ENCODE data around the gene BMPR1A. TPM values are rescaled to one million over a fixed set of nuclear protein-coding genes. Genes with fewer than 3 reads are reported as not detected.
A peak's percentile ranks its signal among the peaks of the same experiment; 100 is the strongest.
"Not testable (repeated sequence)": the region's sequence is repeated elsewhere in the genome, so short reads cannot be mapped to it uniquely, and the experiment has no call there.

Gene BMPR1A
- total RNA-seq, 5 donors from 2014 or later (not counting 1 experiment from before 2014, with no cell fraction given) = 7.8 to 15.0 (median 11.4) TPM

DNA sequence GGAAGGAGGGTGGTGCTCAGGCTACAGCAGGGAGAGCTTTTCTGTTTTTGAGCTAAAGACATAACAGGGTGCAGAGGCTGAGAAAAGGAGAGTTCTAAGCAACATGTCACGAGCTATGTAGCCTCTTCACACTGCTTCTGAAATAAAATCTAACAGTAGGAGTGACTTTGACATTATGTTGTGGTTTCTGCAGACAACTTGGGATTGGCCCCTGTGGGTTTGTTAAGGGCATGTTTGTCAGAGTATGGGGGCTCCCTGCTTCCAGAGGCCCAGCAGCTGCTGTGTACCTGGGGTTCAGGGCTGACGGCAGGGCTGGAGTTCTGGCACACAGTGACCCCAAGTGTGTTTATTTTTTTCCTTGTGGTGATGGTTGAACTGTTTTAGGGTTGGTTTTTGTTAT lies 176.3 kb downstream of the BMPR1A start:
- POLR2A ChIA-PET = no interaction called here
- no peaks in the 10 kb centered on the region for H3K36me3 ChIP-seq (ENCODE audit: control insufficient read depth in 2 of 2, extremely low read depth in 1 of 2, insufficient read depth in 1 of 2, low read length in 1 of 2)
- H3K36me3 Mint-ChIP-seq = peaks cover 3% of the 10 kb centered on the region

DNA sequence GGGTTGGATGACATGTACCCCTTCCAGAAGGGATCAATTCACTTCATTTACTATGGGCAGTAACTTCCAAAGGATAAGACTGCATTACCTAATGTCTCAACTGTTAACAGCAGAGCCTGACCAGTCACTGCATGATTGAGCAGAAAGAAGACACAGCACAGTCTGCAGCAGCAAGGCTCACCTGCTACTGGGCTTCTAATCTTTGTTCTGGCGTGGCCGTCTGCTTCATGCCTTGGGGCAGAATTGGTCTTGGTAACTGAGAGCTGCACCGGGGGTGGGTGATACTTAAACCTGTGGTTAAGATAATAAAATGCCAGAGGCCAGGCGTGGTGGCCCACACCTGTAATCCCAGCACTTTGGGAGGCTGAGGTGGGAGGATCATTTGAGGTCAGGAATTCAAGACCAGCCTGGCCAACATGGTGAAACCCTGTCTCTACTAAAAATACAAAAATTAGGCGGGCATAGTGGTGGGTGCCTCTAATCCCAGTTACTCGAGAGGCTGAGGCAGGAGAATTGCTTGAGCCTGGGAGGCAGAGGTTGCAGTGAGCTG lies 177.8 kb downstream of the BMPR1A start:
- H3K4me3 ChIP-seq (ENCODE audit: control insufficient read depth in 1 of 2, extremely low read depth in 1 of 2, low read length in 1 of 2); H3K4me1 ChIP-seq (ENCODE audit: control insufficient read depth in 1 of 2, extremely low read depth in 1 of 2, insufficient read depth in 2 of 2, low read length in 2 of 2); H3K27ac ChIP-seq (ENCODE audit: low read length); H3K9me3 ChIP-seq; H3K9me3 Mint-ChIP-seq; H3K27me3 Mint-ChIP-seq; DNase-seq; ATAC-seq (replicated peaks in 1 of 4); H3K36me3 ChIP-seq (ENCODE audit: control insufficient read depth in 2 of 2, extremely low read depth in 1 of 2, insufficient read depth in 1 of 2, low read length in 1 of 2); POLR2A ChIA-PET; H3K4me1 Mint-ChIP-seq; H3K27ac Mint-ChIP-seq; H3K36me3 Mint-ChIP-seq; H3K27me3 ChIP-seq (replicated peaks in 1 of 2; ENCODE audit: control insufficient read depth in 2 of 2, extremely low read depth in 1 of 2, insufficient read depth in 2 of 2, low read length in 1 of 2); H3K4me3 Mint-ChIP-seq; CTCF ChIA-PET: not testable (repeated sequence)
- WGBS (ENCODE audit: insufficient coverage) = no CpG with 5 or more reads among the region's 6 CpGs

More for the DNA sequence above, 176.3 kb downstream of the BMPR1A start:
- no peak for ATAC-seq (replicated peaks in 1 of 4)
- CTCF ChIA-PET = interaction anchor here in 1 of 2 donors (0.6 kb wide), 1 partner anchor 1034 kb away, joined by 3 read pairs; no protein-coding TSS in a partner anchor
- H3K4me1 ChIP-seq (ENCODE audit: control insufficient read depth in 1 of 2, extremely low read depth in 1 of 2, insufficient read depth in 2 of 2, low read length in 2 of 2) = no peaks in the 10 kb centered on the region
- no peaks in the 10 kb centered on the region for H3K4me1 Mint-ChIP-seq
- no peak overlapping the region for H3K27ac ChIP-seq (ENCODE audit: low read length)
- H3K27ac Mint-ChIP-seq = no peak overlapping the region
- no peak overlapping the region for H3K4me3 Mint-ChIP-seq
- H3K27me3 Mint-ChIP-seq = no peaks in the 10 kb centered on the region
- H3K9me3 Mint-ChIP-seq = no peaks in the 10 kb centered on the region
- no peak for DNase-seq
- no peaks in the 10 kb centered on the region for H3K27me3 ChIP-seq (replicated peaks in 1 of 2; ENCODE audit: control insufficient read depth in 2 of 2, extremely low read depth in 1 of 2, insufficient read depth in 2 of 2, low read length in 1 of 2)
- no peak overlapping the region for H3K4me3 ChIP-seq (ENCODE audit: control insufficient read depth in 1 of 2, extremely low read depth in 1 of 2, low read length in 1 of 2)
- H3K9me3 ChIP-seq = no peaks in the 10 kb centered on the region
- WGBS (ENCODE audit: insufficient coverage) = 60% methylated on average over 1 of the region's 2 CpGs

DNA sequence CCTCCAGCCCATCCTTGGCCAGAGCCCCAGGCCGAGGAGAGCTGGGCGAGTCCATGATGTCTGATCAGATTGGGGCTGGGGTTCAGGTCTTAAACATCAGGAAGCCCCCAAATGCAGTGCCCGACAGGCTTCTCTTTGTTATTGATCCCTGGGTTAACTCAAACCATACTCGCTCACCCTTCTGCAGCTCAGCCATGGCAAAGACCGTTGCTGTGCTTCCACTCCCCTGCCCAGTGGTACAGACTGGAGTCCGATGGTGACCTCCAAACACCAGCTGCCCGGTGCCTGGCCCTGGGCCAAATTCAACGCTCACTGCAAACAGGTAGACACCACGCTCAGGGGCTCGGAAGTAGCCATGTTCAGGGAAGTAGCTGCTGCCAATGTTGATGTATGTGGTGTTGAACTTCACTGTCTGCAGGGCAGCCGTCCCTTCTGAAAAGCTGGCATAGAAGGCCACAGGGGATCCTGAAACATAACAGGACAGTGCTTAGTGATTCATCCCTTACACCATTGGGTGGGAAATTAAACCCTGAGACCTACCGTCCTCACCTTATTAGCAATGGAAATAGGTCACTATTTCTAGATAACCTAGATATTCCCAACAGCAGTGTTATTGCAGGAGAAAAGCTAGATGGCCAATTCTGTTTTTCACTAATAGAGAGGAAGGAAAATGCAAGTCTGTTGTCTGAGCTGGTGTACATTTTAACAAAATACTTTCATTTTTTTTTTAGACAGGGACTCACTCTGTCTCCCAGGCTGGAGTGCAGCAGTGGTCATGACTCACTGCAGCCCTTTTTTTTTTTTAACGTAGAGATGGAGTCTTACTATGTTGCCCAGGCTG lies 180.5 kb downstream of the BMPR1A start:
- DNase-seq (peak in 1 of 35 experiments; percentile 21), ATAC-seq (replicated peaks in 1 of 4) (no peak)
- POLR2A ChIA-PET = interaction anchor here in 1 of 2 donors (0.6 kb wide), 1 partner anchor 197 kb away, joined by 3 read pairs; no protein-coding TSS in a partner anchor
- Histone ChIP-seq H3K36me3 (ENCODE audit: control insufficient read depth in 2 of 2, extremely low read depth in 1 of 2, insufficient read depth in 1 of 2, low read length in 1 of 2) (no peaks in the 10 kb centered on the region), H3K4me3 (ENCODE audit: control insufficient read depth in 1 of 2, extremely low read depth in 1 of 2, low read length in 1 of 2) (no peak overlapping the region), H3K27me3 (replicated peaks in 1 of 2; ENCODE audit: control insufficient read depth in 2 of 2, extremely low read depth in 1 of 2, insufficient read depth in 2 of 2, low read length in 1 of 2) (peaks cover 0 to 3% of the 10 kb centered on the region in 2 experiments), H3K27ac (ENCODE audit: low read length) (no peak overlapping the region), H3K9me3 (no peaks in the 10 kb centered on the region), H3K4me1 (ENCODE audit: control insufficient read depth in 1 of 2, extremely low read depth in 1 of 2, insufficient read depth in 2 of 2, low read length in 2 of 2) (peaks cover 0 to 8% of the 10 kb centered on the region in 2 experiments)
- Mint-ChIP-seq H3K27ac (no peak overlapping the region), H3K4me3 (no peak overlapping the region), H3K9me3 (no peaks in the 10 kb centered on the region), H3K27me3 (no peaks in the 10 kb centered on the region), H3K4me1 (peaks cover 0 to 2% (median 2%) of the 10 kb centered on the region in 3 donors), H3K36me3 (no peaks in the 10 kb centered on the region)
- CTCF ChIA-PET = interaction anchor here (0.7 to 1.1 kb wide), 4 partner anchors 23 to 797 kb away, joined by 3 to 11 read pairs (median 4); no protein-coding TSS in a partner anchor
- 94% methylated on average over 9 of the region's 13 CpGs for WGBS (ENCODE audit: insufficient coverage)

DNA sequence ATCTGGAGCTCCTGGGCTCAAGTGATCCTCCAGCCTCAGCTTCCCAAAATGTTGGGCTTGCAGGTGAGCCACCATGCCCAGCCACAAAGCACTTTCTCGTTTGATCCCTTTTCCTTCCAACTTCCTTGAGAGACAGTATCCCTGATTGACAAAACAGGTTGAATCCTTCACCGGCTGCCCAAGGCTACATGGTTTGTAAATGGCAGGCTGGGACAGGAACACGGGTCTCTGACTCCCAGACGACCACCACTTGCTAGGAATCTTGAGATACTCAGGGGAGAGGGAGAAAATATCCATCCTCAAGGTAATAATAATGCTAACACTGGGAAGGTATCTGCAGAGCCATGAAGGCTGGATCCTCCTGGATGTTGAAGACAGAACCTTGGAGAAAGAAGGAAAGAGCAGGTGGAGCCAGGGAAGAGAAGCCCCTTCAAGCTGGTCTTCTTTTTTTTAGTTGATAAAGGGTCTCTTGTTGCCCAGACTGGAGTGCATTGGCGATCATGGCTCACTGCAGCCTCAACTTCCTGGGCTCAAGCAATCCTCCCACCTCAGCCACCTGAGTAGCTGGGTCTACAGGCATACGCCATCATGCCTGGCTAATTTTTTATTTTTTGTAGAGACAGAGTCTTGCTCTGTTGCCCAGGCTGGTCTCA lies 181.2 kb downstream of the BMPR1A start:
- POLR2A ChIA-PET = interaction anchor here in 1 of 2 donors (0.6 kb wide), 1 partner anchor 196 kb away, joined by 3 read pairs; no protein-coding TSS in a partner anchor

DNA sequence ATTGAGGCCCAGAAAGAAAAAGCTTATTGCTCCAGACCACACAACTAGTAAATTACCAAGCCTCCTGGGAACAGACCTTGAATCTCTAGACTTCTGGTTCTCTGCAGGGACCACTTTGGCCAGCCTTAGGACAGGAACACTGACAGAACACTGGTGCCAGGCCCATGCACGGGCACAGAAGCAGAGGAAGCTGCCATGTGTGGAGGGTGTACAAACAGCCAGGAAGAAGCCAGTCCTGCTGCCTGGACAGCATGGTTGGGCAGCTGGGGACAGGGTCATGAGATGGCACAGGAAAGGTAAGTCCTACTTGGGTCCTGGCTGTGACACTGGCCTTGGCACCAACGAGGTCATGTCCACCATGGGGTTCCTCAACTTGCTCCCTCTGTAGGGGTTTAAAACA lies 181.8 kb downstream of the BMPR1A start:
- H3K9me3 ChIP-seq = no peaks in the 10 kb centered on the region
- H3K4me3 ChIP-seq (ENCODE audit: control insufficient read depth in 1 of 2, extremely low read depth in 1 of 2, low read length in 1 of 2) = no peak overlapping the region
- ATAC-seq (replicated peaks in 1 of 4) (no peak), DNase-seq (no peak)
- no peak overlapping the region for H3K27ac Mint-ChIP-seq
- no peak overlapping the region for H3K4me3 Mint-ChIP-seq
- H3K27me3 ChIP-seq (replicated peaks in 1 of 2; ENCODE audit: control insufficient read depth in 2 of 2, extremely low read depth in 1 of 2, insufficient read depth in 2 of 2, low read length in 1 of 2) = peaks cover 0 to 3% of the 10 kb centered on the region in 2 experiments
- H3K9me3 Mint-ChIP-seq = no peaks in the 10 kb centered on the region
- CTCF ChIA-PET = interaction anchor here (0.7 to 1.7 kb wide), 4 partner anchors 27 to 115 kb away, joined by 3 to 21 read pairs (median 8); partner anchors contain the start of gene ADIRF (in 1 of the 2)
- no peaks in the 10 kb centered on the region for H3K36me3 ChIP-seq (ENCODE audit: control insufficient read depth in 2 of 2, extremely low read depth in 1 of 2, insufficient read depth in 1 of 2, low read length in 1 of 2)
- H3K4me1 Mint-ChIP-seq = peaks cover 0 to 2% (median 2%) of the 10 kb centered on the region in 3 donors
- WGBS (ENCODE audit: insufficient coverage) = 87% methylated on average over 2 of the region's 2 CpGs
- H3K27ac ChIP-seq (ENCODE audit: low read length) = no peak overlapping the region
- POLR2A ChIA-PET = no interaction called here
- H3K4me1 ChIP-seq (ENCODE audit: control insufficient read depth in 1 of 2, extremely low read depth in 1 of 2, insufficient read depth in 2 of 2, low read length in 2 of 2) = peaks cover 0 to 8% of the 10 kb centered on the region in 2 experiments
- H3K27me3 Mint-ChIP-seq = no peaks in the 10 kb centered on the region
- H3K36me3 Mint-ChIP-seq = no peaks in the 10 kb centered on the region

More for the DNA sequence above, 181.2 kb downstream of the BMPR1A start:
- Histone ChIP-seq H3K4me3 (ENCODE audit: control insufficient read depth in 1 of 2, extremely low read depth in 1 of 2, low read length in 1 of 2) (no peak overlapping the region), H3K9me3 (no peaks in the 10 kb centered on the region), H3K27ac (ENCODE audit: low read length) (no peak overlapping the region), H3K4me1 (ENCODE audit: control insufficient read depth in 1 of 2, extremely low read depth in 1 of 2, insufficient read depth in 2 of 2, low read length in 2 of 2) (peaks cover 0 to 8% of the 10 kb centered on the region in 2 experiments), H3K36me3 (ENCODE audit: control insufficient read depth in 2 of 2, extremely low read depth in 1 of 2, insufficient read depth in 1 of 2, low read length in 1 of 2) (no peaks in the 10 kb centered on the region), H3K27me3 (replicated peaks in 1 of 2; ENCODE audit: control insufficient read depth in 2 of 2, extremely low read depth in 1 of 2, insufficient read depth in 2 of 2, low read length in 1 of 2) (peaks cover 0 to 3% of the 10 kb centered on the region in 2 experiments)
- peaks cover 0 to 2% (median 2%) of the 10 kb centered on the region in 3 donors for H3K4me1 Mint-ChIP-seq
- CTCF ChIA-PET = interaction anchor here (0.7 to 1.1 kb wide), 4 partner anchors 23 to 796 kb away, joined by 3 to 11 read pairs (median 4); no protein-coding TSS in a partner anchor
- WGBS (ENCODE audit: insufficient coverage) = no CpG with 5 or more reads among the region's 6 CpGs
- no peaks in the 10 kb centered on the region for H3K27me3 Mint-ChIP-seq
- no peaks in the 10 kb centered on the region for H3K9me3 Mint-ChIP-seq
- no peak overlapping the region for H3K27ac Mint-ChIP-seq
- H3K4me3 Mint-ChIP-seq = no peak overlapping the region
- DNase-seq = no peak
- H3K36me3 Mint-ChIP-seq = no peaks in the 10 kb centered on the region
- ATAC-seq (replicated peaks in 1 of 4) = no peak

DNA sequence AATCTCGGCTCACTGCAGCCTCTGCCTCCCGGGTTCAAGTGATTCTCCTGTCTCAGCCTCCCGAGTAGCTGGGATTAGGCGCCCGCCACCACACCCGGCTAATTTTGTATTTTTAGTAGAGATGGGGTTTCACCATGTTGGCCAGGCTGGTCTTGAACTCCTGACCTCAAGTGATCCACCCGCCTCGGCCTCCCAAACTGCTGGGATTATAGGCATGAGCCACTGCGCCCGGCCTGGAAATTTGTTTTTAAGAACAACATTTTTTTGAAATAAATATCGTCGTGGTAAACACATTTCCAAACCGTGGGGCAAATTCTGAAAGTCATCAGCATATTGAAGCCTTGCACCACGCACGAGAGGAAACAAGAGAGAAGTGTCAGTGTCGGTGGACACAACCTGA lies 183.7 kb downstream of the BMPR1A start:
- WGBS (ENCODE audit: insufficient coverage) = 87% methylated on average over 12 of the region's 16 CpGs
- ChIA-PET CTCF (interaction anchor here (0.6 to 1.7 kb wide), 16 partner anchors 10 to 594 kb away, joined by 3 to 8 read pairs (median 4); partner anchors contain the start of gene ADIRF (in 2 of the 2)), POLR2A (interaction anchor here in 1 of 2 donors (0.6 kb wide), 1 partner anchor 233 kb away, joined by 5 read pairs; no protein-coding TSS in a partner anchor)
- H3K27ac ChIP-seq (ENCODE audit: low read length); H3K4me1 ChIP-seq (ENCODE audit: control insufficient read depth in 1 of 2, extremely low read depth in 1 of 2, insufficient read depth in 2 of 2, low read length in 2 of 2); H3K27me3 ChIP-seq (replicated peaks in 1 of 2; ENCODE audit: control insufficient read depth in 2 of 2, extremely low read depth in 1 of 2, insufficient read depth in 2 of 2, low read length in 1 of 2); H3K36me3 Mint-ChIP-seq; H3K36me3 ChIP-seq (ENCODE audit: control insufficient read depth in 2 of 2, extremely low read depth in 1 of 2, insufficient read depth in 1 of 2, low read length in 1 of 2); H3K4me3 ChIP-seq (ENCODE audit: control insufficient read depth in 1 of 2, extremely low read depth in 1 of 2, low read length in 1 of 2); DNase-seq; H3K27me3 Mint-ChIP-seq; H3K9me3 Mint-ChIP-seq; ATAC-seq (replicated peaks in 1 of 4); H3K4me1 Mint-ChIP-seq; H3K9me3 ChIP-seq; H3K27ac Mint-ChIP-seq: not testable (repeated sequence)
- H3K4me3 Mint-ChIP-seq = peak overlapping the region in 1 of 3 donors; percentile 55

Measured in T-cell (primary cell).